ENCODE measurements around the gene NNT. TPM values are rescaled to one million over a fixed set of nuclear protein-coding genes. Genes with fewer than 3 reads are reported as not detected.
"Not testable (repeated sequence)": the region's sequence is repeated elsewhere in the genome, so short reads cannot be mapped to it uniquely, and the experiment has no call there.

Gene NNT
- total and polyA plus RNA-seq, 5 donors, result 174 to 421 (median 399) TPM

DNA sequence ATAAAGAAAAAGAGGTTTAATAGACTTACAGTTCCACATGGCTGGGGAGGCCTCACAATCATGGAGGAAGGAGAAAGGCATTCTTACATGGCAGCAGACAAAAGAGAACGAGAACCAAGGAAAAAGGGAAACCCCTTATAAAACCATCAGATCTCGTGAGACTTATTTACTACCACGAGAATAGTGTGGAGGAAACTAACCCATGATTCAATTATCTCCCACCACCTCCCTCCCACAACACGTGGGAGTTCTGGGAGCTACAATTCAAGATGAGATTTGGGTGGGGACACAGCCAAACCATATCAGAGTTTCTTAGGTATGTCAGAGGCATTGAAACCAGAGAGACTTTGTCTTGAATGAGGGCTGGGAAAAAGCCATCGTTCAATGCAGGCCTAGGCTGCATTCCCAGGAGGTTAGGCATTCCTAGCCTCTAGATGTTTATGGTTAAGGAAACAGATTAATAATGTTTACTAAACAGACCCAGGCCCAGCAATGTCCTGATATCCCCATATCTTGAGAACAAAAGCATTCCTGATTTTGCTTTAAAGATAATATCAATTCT is 38.6 kb upstream of the NNT start:
- intact Hi-C loops (cut with DNase I), result no loop called here
- H3K4me1 ChIP-seq (ENCODE audit: control insufficient read depth, insufficient read depth, low read length), result no peaks in the 10 kb centered on the region
- H3K27me3 ChIP-seq (ENCODE audit: control insufficient read depth, insufficient read depth), result no peaks in the 10 kb centered on the region
- ATAC-seq, result no peak
- 47% methylated on average over 5 of the region's 5 CpGs for WGBS
- DNase-seq, result no peak
- H3K4me3 ChIP-seq (ENCODE audit: low read length), result no peak overlapping the region
- no peaks in the 10 kb centered on the region for H3K9me3 ChIP-seq (ENCODE audit: control insufficient read depth, low read length)
- H3K27ac ChIP-seq (ENCODE audit: low read length), result no peak overlapping the region

- H3K4me1 ChIP-seq (ENCODE audit: control insufficient read depth, insufficient read depth, low read length), result no peaks in the 10 kb centered on the region
- intact Hi-C loops (cut with DNase I), result no loop called here
Measured at GRCh38 chr5:43565043-43565442, 37.9 kb upstream of the NNT start.

DNA sequence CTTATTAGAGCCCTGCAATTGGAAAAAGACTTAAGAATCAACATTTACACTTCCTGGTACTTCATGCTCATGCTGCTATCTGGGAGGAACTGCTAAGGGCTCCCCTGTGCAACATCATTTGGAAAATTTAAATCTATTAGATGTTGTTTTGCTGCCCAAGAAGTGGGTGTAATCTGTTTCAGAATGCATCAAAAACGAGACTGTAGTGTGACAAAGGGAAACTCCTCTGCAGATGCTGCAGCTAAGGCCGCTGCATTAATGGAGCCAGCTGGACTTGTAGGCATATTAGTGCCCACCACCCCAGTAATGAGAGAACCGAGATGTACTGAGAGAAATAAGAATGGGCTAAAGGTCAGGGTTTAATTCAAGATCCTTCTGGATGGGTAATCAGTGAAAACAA is 35.0 kb upstream of the NNT start:
- 75% methylated on average over 3 of the region's 3 CpGs for WGBS
- Histone ChIP-seq H3K4me3 (ENCODE audit: low read length) (no peak overlapping the region), H3K4me1 (ENCODE audit: control insufficient read depth, insufficient read depth, low read length) (no peaks in the 10 kb centered on the region), H3K9me3 (ENCODE audit: control insufficient read depth, low read length) (no peaks in the 10 kb centered on the region), H3K27ac (ENCODE audit: low read length) (no peak overlapping the region), H3K27me3 (ENCODE audit: control insufficient read depth, insufficient read depth) (no peaks in the 10 kb centered on the region)
- ATAC-seq (no peak), DNase-seq (no peak)
- intact Hi-C loops (cut with DNase I), result no loop called here

More at GRCh38 chr5:43565043-43565442, 37.9 kb upstream of the NNT start:
- no peak for ATAC-seq
- no peak overlapping the region for H3K27ac ChIP-seq (ENCODE audit: low read length)
- no peak overlapping the region for H3K4me3 ChIP-seq (ENCODE audit: low read length)
- no peaks in the 10 kb centered on the region for H3K9me3 ChIP-seq (ENCODE audit: control insufficient read depth, low read length)
- WGBS, result 91% methylated on average over 5 of the region's 5 CpGs
- DNase-seq, result no peak
- no peaks in the 10 kb centered on the region for H3K27me3 ChIP-seq (ENCODE audit: control insufficient read depth, insufficient read depth)

- Histone ChIP-seq H3K4me3 (ENCODE audit: low read length) (no peak overlapping the region), H3K4me1 (ENCODE audit: control insufficient read depth, insufficient read depth, low read length) (no peaks in the 10 kb centered on the region), H3K9me3 (ENCODE audit: control insufficient read depth, low read length) (no peaks in the 10 kb centered on the region), H3K27me3 (ENCODE audit: control insufficient read depth, insufficient read depth) (no peaks in the 10 kb centered on the region), H3K27ac (ENCODE audit: low read length) (no peak overlapping the region)
- 80% methylated on average over 4 of the region's 4 CpGs for WGBS
- intact Hi-C loops (cut with DNase I), result no loop called here
- no peak for DNase-seq
- ATAC-seq, result no peak
Measured at GRCh38 chr5:43569236-43569746, 33.7 kb upstream of the NNT start.

- no peaks in the 10 kb centered on the region for H3K27me3 ChIP-seq (ENCODE audit: control insufficient read depth, insufficient read depth)
- peak overlapping the region; percentile 14 for H3K27ac ChIP-seq (ENCODE audit: low read length)
- no peaks in the 10 kb centered on the region for H3K4me1 ChIP-seq (ENCODE audit: control insufficient read depth, insufficient read depth, low read length)
- H3K9me3 ChIP-seq (ENCODE audit: control insufficient read depth, low read length), result no peaks in the 10 kb centered on the region
- DNase-seq (no peak), ATAC-seq (no peak)
- intact Hi-C loops (cut with DNase I), result no loop called here
- WGBS, result 64% methylated on average over 8 of the region's 8 CpGs
- no peak overlapping the region for H3K4me3 ChIP-seq (ENCODE audit: low read length)
Measured at GRCh38 chr5:43570450-43571158, 32.4 kb upstream of the NNT start.

GRCh38 chr5:43571237-43571636 is 31.7 kb upstream of the NNT start:
- Histone ChIP-seq H3K4me3 (ENCODE audit: low read length) (peak overlapping the region; percentile 18), H3K9me3 (ENCODE audit: control insufficient read depth, low read length) (no peaks in the 10 kb centered on the region), H3K4me1 (ENCODE audit: control insufficient read depth, insufficient read depth, low read length) (no peaks in the 10 kb centered on the region), H3K27ac (ENCODE audit: low read length) (no peak overlapping the region), H3K27me3 (ENCODE audit: control insufficient read depth, insufficient read depth) (no peaks in the 10 kb centered on the region)
- ATAC-seq (peak; percentile 53 to 72), DNase-seq (no peak)
- intact Hi-C loops (cut with DNase I), result no loop called here
- WGBS, result 53% methylated on average over 5 of the region's 5 CpGs

- H3K4me3 ChIP-seq (ENCODE audit: low read length), result no peak overlapping the region
- 24% methylated on average over 2 of the region's 2 CpGs for WGBS
- ATAC-seq (peak; percentile 72 to 77), DNase-seq (no peak)
- H3K27ac ChIP-seq (ENCODE audit: low read length), result peak overlapping the region; percentile 64
- H3K9me3 ChIP-seq (ENCODE audit: control insufficient read depth, low read length), result no peaks in the 10 kb centered on the region
- no peaks in the 10 kb centered on the region for H3K4me1 ChIP-seq (ENCODE audit: control insufficient read depth, insufficient read depth, low read length)
- intact Hi-C loops (cut with DNase I), result no loop called here
- H3K27me3 ChIP-seq (ENCODE audit: control insufficient read depth, insufficient read depth), result no peaks in the 10 kb centered on the region
Measured at GRCh38 chr5:43572357-43572756, 30.6 kb upstream of the NNT start.

GRCh38 chr5:43573058-43573457 is 29.9 kb upstream of the NNT start:
- H3K4me1 ChIP-seq (ENCODE audit: control insufficient read depth, insufficient read depth, low read length), result no peaks in the 10 kb centered on the region
- H3K4me3 ChIP-seq (ENCODE audit: low read length), result no peak overlapping the region
- WGBS, result 22% methylated on average over 1 of the region's 1 CpG
- no peaks in the 10 kb centered on the region for H3K9me3 ChIP-seq (ENCODE audit: control insufficient read depth, low read length)
- intact Hi-C loops (cut with DNase I), result no loop called here
- DNase-seq (no peak), ATAC-seq (peak in 1 of 2 donors; percentile 18)
- no peak overlapping the region for H3K27ac ChIP-seq (ENCODE audit: low read length)
- no peaks in the 10 kb centered on the region for H3K27me3 ChIP-seq (ENCODE audit: control insufficient read depth, insufficient read depth)

DNA sequence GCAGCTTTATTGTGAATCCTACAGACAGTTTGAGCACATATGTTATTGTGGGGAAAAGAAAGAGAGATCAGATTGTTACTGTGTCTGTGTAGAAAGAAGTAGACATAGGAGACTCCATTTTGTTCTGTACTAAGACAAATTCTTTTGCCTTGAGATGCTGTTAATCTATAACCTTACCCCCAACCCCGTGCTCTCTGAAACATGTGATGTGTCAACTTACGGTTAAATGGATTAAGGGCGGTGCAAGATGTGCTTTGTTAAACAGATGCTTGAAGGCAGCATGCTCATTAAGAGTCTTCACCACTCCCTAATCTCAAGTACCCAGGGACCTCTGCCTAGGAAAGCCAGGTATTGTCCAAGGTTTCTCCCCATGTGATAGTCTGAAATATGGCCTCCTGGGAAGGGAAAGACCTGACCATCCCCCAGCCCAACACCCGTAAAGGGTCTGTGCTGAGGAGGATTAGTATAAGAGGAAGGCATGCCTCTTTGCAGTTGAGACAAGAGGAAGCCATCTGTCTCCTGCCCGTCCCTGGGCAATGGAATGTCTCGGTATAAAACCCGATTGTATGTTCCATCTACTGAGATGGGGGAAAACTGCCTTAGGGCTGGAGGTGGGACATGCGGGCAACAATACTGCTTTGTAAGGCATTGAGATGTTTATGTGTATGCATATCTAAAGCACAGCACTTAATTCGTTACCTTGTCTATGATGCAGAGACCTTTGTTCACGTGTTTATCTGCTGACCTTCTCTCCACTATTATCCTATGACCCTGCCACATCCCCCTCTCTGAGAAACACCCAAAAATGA is 22.4 kb upstream of the NNT start:
- ATAC-seq; H3K27ac ChIP-seq (ENCODE audit: low read length); H3K4me3 ChIP-seq (ENCODE audit: low read length); intact Hi-C loops (cut with DNase I); H3K9me3 ChIP-seq (ENCODE audit: control insufficient read depth, low read length); H3K27me3 ChIP-seq (ENCODE audit: control insufficient read depth, insufficient read depth); DNase-seq; H3K4me1 ChIP-seq (ENCODE audit: control insufficient read depth, insufficient read depth, low read length): not testable (repeated sequence)
- 86% methylated on average over 10 of the region's 10 CpGs for WGBS

DNA sequence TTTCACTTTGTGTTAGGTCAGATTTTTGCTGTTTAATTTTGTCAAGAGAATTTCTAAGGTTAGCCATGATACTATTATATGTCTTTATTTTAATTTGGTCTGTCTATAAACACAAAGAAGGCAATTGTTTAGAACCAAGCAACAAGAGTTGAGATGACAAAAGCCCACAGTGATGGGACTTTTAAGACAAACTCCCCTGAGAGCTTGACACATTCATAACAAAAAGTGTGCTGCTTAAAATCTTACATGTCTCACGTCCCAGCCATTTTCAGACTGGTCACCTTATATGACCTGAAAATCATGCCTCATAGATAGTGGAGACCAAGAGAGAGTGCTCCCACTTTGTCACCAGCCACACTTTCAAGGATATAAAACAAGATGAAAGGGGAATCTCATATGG is 21.6 kb upstream of the NNT start:
- no peak for DNase-seq
- WGBS, result 72% methylated on average over 1 of the region's 1 CpG
- Histone ChIP-seq H3K4me1 (ENCODE audit: control insufficient read depth, insufficient read depth, low read length) (no peaks in the 10 kb centered on the region), H3K4me3 (ENCODE audit: low read length) (no peak overlapping the region), H3K9me3 (ENCODE audit: control insufficient read depth, low read length) (no peaks in the 10 kb centered on the region), H3K27ac (ENCODE audit: low read length) (no peak overlapping the region), H3K27me3 (ENCODE audit: control insufficient read depth, insufficient read depth) (no peaks in the 10 kb centered on the region)
- no peak for ATAC-seq
- intact Hi-C loops (cut with DNase I), result no loop called here
